Caco-2 (cell line): ENCODE data around the gene POU2AF1. TPM values are rescaled to one million over a fixed set of nuclear protein-coding genes. Genes with fewer than 3 reads are reported as not detected.

Experiments
- BruUV-seq: library from RNA; stranded (reverse); fragments of 400-500 nt; replicated peaks from 2 replicates; lab custom pipeline; 2021; lab: Mats Ljungman, UMichigan
- CTCF ChIA-PET: fragments of 300-600 bp; sonication (Branson Sonifier 250); formaldehyde crosslinking; loops from one replicate; lab custom pipeline; 2022; ENCODE audit warnings: antibody characterized with exemption; lab: Charles Lee
- POLR2A ChIA-PET: fragments of 300-600 bp; sonication (Branson Sonifier 250); formaldehyde crosslinking; loops from one replicate; lab custom pipeline; 2022; ENCODE audit warnings: antibody characterized with exemption; lab: Charles Lee
- DNase-seq, 2 experiments: peaks; one replicate each; pipeline versions ENCODE4 v3.0.0 to v3.0.0-alpha.2; 2020 to 2022
- H3K27me3 ChIP-seq: replicated peaks from 2 replicates; pipeline ENCODE4 v1.6.0; 2011; ENCODE audit warnings: low read length; ENCODE audit not compliant: control insufficient read depth, insufficient read depth
- H3K36me3 ChIP-seq: 2 replicates; pipeline ENCODE4 v1.5.1; 2011; ENCODE audit warnings: low read length; ENCODE audit not compliant: control insufficient read depth, insufficient read depth
- H3K4me1 ChIP-seq: fragments of 250-450 bp; sonication (Bioruptor Pico); 2 replicates; pipeline ENCODE4 v1.5.1; 2020; ENCODE audit warnings: mild to moderate bottlenecking
- H3K4me3 ChIP-seq: 2 replicates; pipeline ENCODE4 v1.5.1; 2011; ENCODE audit warnings: low read depth, mild to moderate bottlenecking, control low read depth, low read length
- H3K9me3 ChIP-seq: fragments of 250-450 bp; sonication (Bioruptor Pico); 2 replicates; pipeline ENCODE4 v1.5.1; 2020; ENCODE audit warnings: mild to moderate bottlenecking, moderate library complexity
- H3K27ac Mint-ChIP-seq: one replicate; pipeline ENCODE4 v1.8.0; 2022; ENCODE audit warnings: mixed read lengths; ENCODE audit not compliant: unreplicated experiment
- H3K27me3 Mint-ChIP-seq: one replicate; pipeline ENCODE4 v1.8.0; 2022; ENCODE audit warnings: mixed read lengths; ENCODE audit not compliant: insufficient read depth, unreplicated experiment
- H3K36me3 Mint-ChIP-seq: one replicate; pipeline ENCODE4 v1.8.0; 2022; ENCODE audit warnings: mild to moderate bottlenecking, mixed read lengths; ENCODE audit not compliant: insufficient read depth, unreplicated experiment
- H3K4me1 Mint-ChIP-seq: one replicate; pipeline ENCODE4 v1.8.0; 2022; ENCODE audit warnings: low read depth, mixed read lengths; ENCODE audit not compliant: unreplicated experiment
- H3K4me3 Mint-ChIP-seq: one replicate; pipeline ENCODE4 v1.8.0; 2022; ENCODE audit warnings: mild to moderate bottlenecking, moderate library complexity, mixed read lengths; ENCODE audit not compliant: unreplicated experiment
- H3K9me3 Mint-ChIP-seq: one replicate; pipeline ENCODE4 v1.8.0; 2022; ENCODE audit warnings: mixed read lengths; ENCODE audit not compliant: unreplicated experiment
- intact Hi-C: fragments of 100-400 bp; cut with micrococcal nuclease; formaldehyde crosslinking; loops from one replicate; pipeline ENCODE4 v1.10.0; 2022; ENCODE audit not compliant: unreplicated experiment
- total RNA-seq: library from RNA; stranded (reverse); gene quantifications from 2 replicates; pipeline ENCODE4 v1.2.3, GENCODE V29; 2022
- TF ChIP-seq, protein P1 (sequence below), 2 experiments: fragments of 200-600 bp in 1 of 2; IDR thresholded peaks; 1 replicate in 1 of 2; 2 replicates in 1 of 2; pipeline versions ENCODE4 v1.5.1 to v1.8.0; 2011 to 2022; ENCODE audit warnings: antibody characterized with exemption in 1 of 2, control low read depth in 1 of 2, inconsistent platforms in 1 of 2, low read depth in 1 of 2, low read length in 1 of 2, mild to moderate bottlenecking in 1 of 2, moderate library complexity in 1 of 2; ENCODE audit not compliant: insufficient read depth in 1 of 2, severe bottlenecking in 1 of 2, unreplicated experiment in 1 of 2

Gene POU2AF1
- total RNA-seq, 1 experiment from 2014 or later = 2.7 TPM

DNA sequence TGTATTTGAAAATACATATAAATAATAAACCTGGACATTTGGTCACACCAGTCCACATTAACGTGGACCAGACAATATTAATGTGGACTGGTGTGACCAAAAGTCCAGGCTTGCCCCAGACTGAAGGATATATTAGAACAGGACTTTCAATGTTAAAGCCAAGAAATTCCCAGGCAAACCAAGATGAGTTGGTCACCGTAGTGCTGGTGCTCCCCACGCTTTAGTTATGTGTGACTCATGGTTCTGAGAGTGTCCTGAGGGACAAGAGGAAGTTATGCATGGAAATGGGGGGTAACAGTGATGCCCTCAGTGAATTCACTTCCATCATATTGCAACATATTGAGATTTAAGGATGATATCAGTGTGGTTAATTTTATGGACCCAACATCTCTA, 31.4 kb downstream of the POU2AF1 start:
- intact Hi-C loops = no loop called here
- no peak overlapping the region for H3K4me3 Mint-ChIP-seq
- H3K36me3 Mint-ChIP-seq = peaks cover 6% of the 10 kb centered on the region
- H3K4me1 Mint-ChIP-seq = peaks cover 33% of the 10 kb centered on the region
- Histone ChIP-seq H3K27me3 (no peaks in the 10 kb centered on the region), H3K9me3 (no peaks in the 10 kb centered on the region), H3K36me3 (no peaks in the 10 kb centered on the region), H3K4me3 (no peak overlapping the region), H3K4me1 (peaks cover 37% of the 10 kb centered on the region)
- no peaks in the 10 kb centered on the region for H3K9me3 Mint-ChIP-seq
- BruUV-seq = no TSS peak
- POLR2A ChIA-PET = no interaction called here
- CTCF ChIA-PET = no interaction called here
- TF ChIP-seq, protein P1, sequence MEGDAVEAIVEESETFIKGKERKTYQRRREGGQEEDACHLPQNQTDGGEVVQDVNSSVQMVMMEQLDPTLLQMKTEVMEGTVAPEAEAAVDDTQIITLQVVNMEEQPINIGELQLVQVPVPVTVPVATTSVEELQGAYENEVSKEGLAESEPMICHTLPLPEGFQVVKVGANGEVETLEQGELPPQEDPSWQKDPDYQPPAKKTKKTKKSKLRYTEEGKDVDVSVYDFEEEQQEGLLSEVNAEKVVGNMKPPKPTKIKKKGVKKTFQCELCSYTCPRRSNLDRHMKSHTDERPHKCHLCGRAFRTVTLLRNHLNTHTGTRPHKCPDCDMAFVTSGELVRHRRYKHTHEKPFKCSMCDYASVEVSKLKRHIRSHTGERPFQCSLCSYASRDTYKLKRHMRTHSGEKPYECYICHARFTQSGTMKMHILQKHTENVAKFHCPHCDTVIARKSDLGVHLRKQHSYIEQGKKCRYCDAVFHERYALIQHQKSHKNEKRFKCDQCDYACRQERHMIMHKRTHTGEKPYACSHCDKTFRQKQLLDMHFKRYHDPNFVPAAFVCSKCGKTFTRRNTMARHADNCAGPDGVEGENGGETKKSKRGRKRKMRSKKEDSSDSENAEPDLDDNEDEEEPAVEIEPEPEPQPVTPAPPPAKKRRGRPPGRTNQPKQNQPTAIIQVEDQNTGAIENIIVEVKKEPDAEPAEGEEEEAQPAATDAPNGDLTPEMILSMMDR (IDR thresholded peaks at IDR 0.05; ENCODE audit: insufficient read depth in 1 of 2, low read depth in 1 of 2, low read length in 1 of 2, severe bottlenecking in 1 of 2, unreplicated experiment in 1 of 2) = no peak
- H3K27ac Mint-ChIP-seq = no peak overlapping the region
- DNase-seq = no peak
- H3K27me3 Mint-ChIP-seq = no peaks in the 10 kb centered on the region

GRCh38 chr11:111347002-111347722, 31.9 kb downstream of the POU2AF1 start:
- H3K36me3 Mint-ChIP-seq = peaks cover 6% of the 10 kb centered on the region
- Histone ChIP-seq H3K36me3 (no peaks in the 10 kb centered on the region), H3K4me1 (peaks cover 35% of the 10 kb centered on the region), H3K27me3 (no peaks in the 10 kb centered on the region), H3K4me3 (no peak overlapping the region), H3K9me3 (no peaks in the 10 kb centered on the region; the same call in 1 of the 2 replicates)
- ChIA-PET CTCF (no interaction called here), POLR2A (no interaction called here)
- no peaks in the 10 kb centered on the region for H3K9me3 Mint-ChIP-seq
- H3K4me3 Mint-ChIP-seq = no peak overlapping the region
- no peaks in the 10 kb centered on the region for H3K27me3 Mint-ChIP-seq
- peaks cover 33% of the 10 kb centered on the region for H3K4me1 Mint-ChIP-seq
- intact Hi-C loops = no loop called here
- BruUV-seq = no TSS peak
- H3K27ac Mint-ChIP-seq = no peak overlapping the region
- TF ChIP-seq, protein P1 (IDR thresholded peaks at IDR 0.05; ENCODE audit: insufficient read depth in 1 of 2, low read depth in 1 of 2, low read length in 1 of 2, severe bottlenecking in 1 of 2, unreplicated experiment in 1 of 2) = no peak
- DNase-seq = no peak

GRCh38 chr11:111344032-111344431, 35.0 kb downstream of the POU2AF1 start:
- no peak overlapping the region for H3K4me3 Mint-ChIP-seq
- no peaks in the 10 kb centered on the region for H3K36me3 Mint-ChIP-seq
- DNase-seq = no peak
- H3K4me1 ChIP-seq = peaks cover 18% of the 10 kb centered on the region
- H3K36me3 ChIP-seq = no peaks in the 10 kb centered on the region
- H3K9me3 Mint-ChIP-seq = peaks cover 11% of the 10 kb centered on the region
- TF ChIP-seq, protein P1 (IDR thresholded peaks at IDR 0.05; ENCODE audit: insufficient read depth in 1 of 2, low read depth in 1 of 2, low read length in 1 of 2, severe bottlenecking in 1 of 2, unreplicated experiment in 1 of 2) = no peak
- no peaks in the 10 kb centered on the region for H3K27me3 Mint-ChIP-seq
- POLR2A ChIA-PET = no interaction called here
- H3K27me3 ChIP-seq = no peaks in the 10 kb centered on the region
- peaks cover 27% of the 10 kb centered on the region for H3K4me1 Mint-ChIP-seq
- intact Hi-C loops = no loop called here
- no TSS peak for BruUV-seq
- no peak overlapping the region for H3K27ac Mint-ChIP-seq
- no peaks in the 10 kb centered on the region; the same call in 1 of the 2 replicates for H3K9me3 ChIP-seq
- no peak overlapping the region for H3K4me3 ChIP-seq
- CTCF ChIA-PET = no interaction called here
